GM10266 (cell line): ENCODE results near the gene ENDOU.

Experiments
- DNase-seq: peaks from one replicate; pipeline ENCODE4 v3.0.0; 2012; ENCODE audit errors: extremely low spot score
- TF ChIP-seq, protein P1 (sequence below): IDR thresholded peaks from 2 replicates; pipeline ENCODE4 v1.5.1; 2012; ENCODE audit warnings: mild to moderate bottlenecking, low read depth; ENCODE audit not compliant: control insufficient read depth, insufficient read depth; ENCODE audit errors: missing control alignments

The ENDOU gene

DNA sequence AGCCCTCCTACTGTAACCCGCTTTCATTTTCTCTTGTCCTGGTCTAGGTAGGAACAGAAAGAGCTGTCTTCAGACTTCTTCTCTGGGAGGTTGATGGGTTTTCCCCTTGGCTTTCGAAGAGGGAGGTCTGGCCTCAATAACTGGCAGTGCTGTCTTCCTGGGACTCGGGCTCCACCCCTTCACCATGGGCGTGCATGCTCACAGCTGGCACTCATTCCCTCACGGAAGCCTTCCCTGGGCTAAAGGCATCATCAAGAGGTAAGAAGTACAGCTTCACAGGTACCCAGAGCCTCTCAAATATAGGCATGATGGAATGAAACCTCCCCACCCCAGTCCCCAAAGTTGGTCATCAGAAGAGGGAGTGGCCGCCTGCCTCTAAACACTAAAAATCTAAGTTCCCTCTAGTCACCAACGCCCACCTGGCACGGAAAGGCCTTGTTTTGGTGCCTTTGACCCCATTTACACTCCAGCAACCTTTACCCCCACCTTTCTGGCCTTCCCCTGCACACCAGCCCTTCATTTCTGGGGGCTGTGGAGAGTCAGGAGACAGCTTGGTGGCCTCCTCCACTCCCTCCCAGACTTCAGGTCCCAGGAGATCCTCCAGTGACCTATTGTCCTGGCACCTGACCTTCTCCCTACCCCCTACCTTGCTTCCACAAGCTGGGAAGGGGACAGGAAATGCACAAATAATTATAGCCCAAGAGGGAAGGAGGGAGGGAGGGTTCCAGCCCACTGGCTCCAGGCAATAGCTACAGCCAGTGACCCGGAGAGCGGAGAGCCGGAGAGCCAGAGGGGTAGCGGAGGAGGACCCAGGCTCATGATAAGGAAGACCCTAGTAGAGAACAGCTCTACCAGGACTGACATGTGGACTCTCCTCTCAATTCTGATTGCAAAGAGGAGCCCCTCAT is 30.6 kb upstream of the ENDOU start:
- peak; percentile 84 for DNase-seq

DNA sequence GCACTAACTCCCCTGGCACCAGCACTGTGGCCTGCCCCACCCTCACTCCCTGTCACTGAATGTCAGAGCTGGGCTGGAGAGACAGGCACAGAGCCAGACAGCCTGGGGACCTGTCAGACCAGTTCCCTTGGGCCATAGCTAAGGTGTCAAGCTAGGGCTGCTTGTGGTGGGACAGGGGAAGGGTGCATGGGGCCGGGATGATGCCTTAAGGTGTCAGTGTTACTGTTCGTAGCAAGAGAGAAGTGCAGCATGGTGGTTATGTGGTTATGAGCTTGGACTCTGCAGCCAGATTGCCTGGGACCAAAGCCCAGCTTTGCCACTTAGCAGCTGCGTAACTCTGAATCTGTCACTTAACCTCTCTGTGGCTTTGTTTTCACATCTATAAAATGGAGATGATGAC is 29.6 kb upstream of the ENDOU start:
- no peak for DNase-seq
- TF ChIP-seq, protein P1, sequence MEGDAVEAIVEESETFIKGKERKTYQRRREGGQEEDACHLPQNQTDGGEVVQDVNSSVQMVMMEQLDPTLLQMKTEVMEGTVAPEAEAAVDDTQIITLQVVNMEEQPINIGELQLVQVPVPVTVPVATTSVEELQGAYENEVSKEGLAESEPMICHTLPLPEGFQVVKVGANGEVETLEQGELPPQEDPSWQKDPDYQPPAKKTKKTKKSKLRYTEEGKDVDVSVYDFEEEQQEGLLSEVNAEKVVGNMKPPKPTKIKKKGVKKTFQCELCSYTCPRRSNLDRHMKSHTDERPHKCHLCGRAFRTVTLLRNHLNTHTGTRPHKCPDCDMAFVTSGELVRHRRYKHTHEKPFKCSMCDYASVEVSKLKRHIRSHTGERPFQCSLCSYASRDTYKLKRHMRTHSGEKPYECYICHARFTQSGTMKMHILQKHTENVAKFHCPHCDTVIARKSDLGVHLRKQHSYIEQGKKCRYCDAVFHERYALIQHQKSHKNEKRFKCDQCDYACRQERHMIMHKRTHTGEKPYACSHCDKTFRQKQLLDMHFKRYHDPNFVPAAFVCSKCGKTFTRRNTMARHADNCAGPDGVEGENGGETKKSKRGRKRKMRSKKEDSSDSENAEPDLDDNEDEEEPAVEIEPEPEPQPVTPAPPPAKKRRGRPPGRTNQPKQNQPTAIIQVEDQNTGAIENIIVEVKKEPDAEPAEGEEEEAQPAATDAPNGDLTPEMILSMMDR: no peak

More for the DNA sequence above, 30.6 kb upstream of the ENDOU start:
- TF ChIP-seq, protein P1: no peak

GRCh38 chr12:47754126-47754525 is 28.8 kb upstream of the ENDOU start:
- TF ChIP-seq, protein P1: no peak
- DNase-seq: no peak

DNA sequence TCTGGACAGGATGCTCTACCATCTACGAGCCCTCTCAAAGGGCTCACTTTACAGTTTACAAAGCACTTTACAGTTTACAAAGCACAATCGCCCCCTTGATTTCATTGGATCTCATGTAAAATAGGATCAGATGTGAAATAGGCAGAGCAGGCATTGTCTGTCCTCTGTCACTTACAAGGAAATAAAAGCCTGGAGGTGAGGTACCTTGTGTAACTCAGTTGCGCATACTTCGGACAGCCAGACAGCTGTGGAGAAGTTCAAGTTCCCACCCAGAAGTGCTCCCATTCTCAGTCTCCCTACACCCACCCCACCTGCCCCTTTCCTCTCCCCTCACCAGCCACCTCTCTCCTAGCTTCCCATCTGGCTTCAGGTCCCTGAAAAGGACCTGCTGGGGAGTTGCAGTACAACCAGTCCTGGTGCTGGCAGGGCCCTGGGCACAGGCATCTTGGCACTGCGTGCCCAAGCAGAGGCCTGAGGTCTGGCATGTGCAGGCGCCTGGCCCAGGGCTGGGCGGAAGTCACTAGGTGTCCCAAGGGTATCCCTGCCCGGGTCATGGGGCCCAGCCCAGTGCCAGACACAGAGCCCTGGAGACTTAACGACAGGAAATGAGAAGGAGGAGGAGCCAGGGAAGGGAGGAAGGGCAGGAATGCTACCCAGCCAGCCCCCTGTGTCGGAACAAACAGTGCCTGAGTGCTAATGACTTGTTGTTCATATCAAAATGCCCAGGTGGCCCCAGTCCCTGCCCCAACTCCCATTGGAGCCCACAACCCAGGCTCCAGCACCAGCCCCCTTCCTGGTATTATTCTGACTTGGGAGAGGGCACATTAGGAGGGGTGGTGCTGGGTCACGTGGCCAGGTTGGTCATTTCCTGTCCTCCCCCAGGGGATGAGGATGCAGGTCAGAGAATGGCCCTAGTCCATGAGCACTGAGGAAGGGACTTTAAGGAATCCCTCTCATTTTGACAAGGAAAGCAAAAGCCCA is 28.0 kb upstream of the ENDOU start:
- TF ChIP-seq, protein P1: no peak
- DNase-seq: no peak

- TF ChIP-seq, protein P1: no peak
- DNase-seq: no peak
Observed at GRCh38 chr12:47752552-47752951, 27.3 kb upstream of the ENDOU start.

- no peak for DNase-seq
Observed at GRCh38 chr12:47752121-47752520, 26.8 kb upstream of the ENDOU start.

More at GRCh38 chr12:47752121-47752520, 26.8 kb upstream of the ENDOU start:
- TF ChIP-seq, protein P1: no peak
